ENCODE data around the gene IRF2BPL. TPM values are rescaled to one million over a fixed set of nuclear protein-coding genes. Genes with fewer than 3 reads are reported as not detected.
A peak's percentile ranks its signal among the peaks of the same experiment; 100 is the strongest.

IRF2BPL gene
- total RNA-seq, 1 donor from 2014 or later = 70.2 TPM

DNA sequence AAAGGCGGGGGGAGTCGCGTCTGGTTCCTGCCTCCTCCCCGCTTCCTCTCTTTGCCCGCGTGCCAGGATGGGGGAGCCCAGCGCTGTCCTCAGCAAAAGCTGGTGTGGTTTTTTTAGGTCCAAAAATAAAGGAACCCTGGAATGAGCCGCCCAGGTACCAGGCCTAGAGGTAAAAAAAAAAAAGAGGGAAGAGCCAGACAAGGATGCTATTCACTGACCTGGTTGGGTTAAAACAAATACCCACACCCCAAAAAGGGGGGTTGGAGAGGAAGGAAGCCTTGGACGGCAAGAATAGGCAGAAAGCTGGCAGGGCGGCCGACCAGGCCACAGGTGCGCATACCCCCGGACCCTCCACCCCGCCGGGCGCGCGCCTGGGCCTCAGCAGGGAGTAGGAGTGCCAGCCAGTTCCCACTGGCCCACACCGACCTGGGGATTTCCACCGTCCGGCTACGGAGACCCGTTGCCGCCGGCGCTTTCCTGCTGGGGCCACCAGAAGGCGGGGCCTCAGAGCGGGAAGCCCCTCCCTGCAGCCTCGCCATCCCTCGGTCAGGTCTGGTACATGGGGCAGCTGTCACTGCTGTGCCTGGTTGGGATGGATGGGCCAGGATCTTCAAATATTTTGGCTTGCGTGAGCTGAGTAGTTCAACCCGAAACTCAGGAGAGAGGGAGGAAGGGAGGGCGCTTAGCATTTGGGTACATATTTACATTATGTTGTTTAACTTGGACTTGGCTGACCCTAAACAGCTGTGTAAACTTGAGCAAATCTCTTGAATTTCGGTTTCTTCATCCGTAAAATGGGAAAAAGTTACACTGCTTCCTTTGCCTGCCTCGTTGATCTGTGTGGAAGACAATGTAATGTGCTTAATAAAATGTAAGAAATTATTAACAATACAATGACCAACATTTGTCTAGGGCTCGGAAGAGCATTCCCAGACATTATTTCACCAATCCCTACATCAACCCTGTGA lies 5.4 kb upstream of the IRF2BPL start:
- DNase-seq (ENCODE audit: low read depth) = no peak
- Histone ChIP-seq H3K27me3 (ENCODE audit: control insufficient read depth, insufficient read depth, low read length) (no peaks in the 10 kb centered on the region), H3K4me3 (ENCODE audit: low read depth, low read length) (peak overlapping the region; percentile 51), H3K36me3 (ENCODE audit: control insufficient read depth, insufficient read depth, low read length) (no peaks in the 10 kb centered on the region)
- TF ChIP-seq, protein P1, sequence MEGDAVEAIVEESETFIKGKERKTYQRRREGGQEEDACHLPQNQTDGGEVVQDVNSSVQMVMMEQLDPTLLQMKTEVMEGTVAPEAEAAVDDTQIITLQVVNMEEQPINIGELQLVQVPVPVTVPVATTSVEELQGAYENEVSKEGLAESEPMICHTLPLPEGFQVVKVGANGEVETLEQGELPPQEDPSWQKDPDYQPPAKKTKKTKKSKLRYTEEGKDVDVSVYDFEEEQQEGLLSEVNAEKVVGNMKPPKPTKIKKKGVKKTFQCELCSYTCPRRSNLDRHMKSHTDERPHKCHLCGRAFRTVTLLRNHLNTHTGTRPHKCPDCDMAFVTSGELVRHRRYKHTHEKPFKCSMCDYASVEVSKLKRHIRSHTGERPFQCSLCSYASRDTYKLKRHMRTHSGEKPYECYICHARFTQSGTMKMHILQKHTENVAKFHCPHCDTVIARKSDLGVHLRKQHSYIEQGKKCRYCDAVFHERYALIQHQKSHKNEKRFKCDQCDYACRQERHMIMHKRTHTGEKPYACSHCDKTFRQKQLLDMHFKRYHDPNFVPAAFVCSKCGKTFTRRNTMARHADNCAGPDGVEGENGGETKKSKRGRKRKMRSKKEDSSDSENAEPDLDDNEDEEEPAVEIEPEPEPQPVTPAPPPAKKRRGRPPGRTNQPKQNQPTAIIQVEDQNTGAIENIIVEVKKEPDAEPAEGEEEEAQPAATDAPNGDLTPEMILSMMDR (IDR thresholded peaks at IDR 0.05; ENCODE audit: insufficient read depth, low read length, poor library complexity, severe bottlenecking) = no peak

- H3K36me3 ChIP-seq (ENCODE audit: control insufficient read depth, insufficient read depth, low read length) = no peaks in the 10 kb centered on the region
- no peaks in the 10 kb centered on the region for H3K27me3 ChIP-seq (ENCODE audit: control insufficient read depth, insufficient read depth, low read length)
- peak; percentile 94 for DNase-seq (ENCODE audit: low read depth)
- TF ChIP-seq, protein P1 (IDR thresholded peaks at IDR 0.05; ENCODE audit: insufficient read depth, low read length, poor library complexity, severe bottlenecking) = peak; percentile 17
- peak overlapping the region; percentile 51 for H3K4me3 ChIP-seq (ENCODE audit: low read depth, low read length)
Observed at GRCh38 chr14:77032844-77033621, 4.5 kb upstream of the IRF2BPL start.

GRCh38 chr14:77032491-77032843 lies 4.0 kb upstream of the IRF2BPL start:
- H3K36me3 ChIP-seq (ENCODE audit: control insufficient read depth, insufficient read depth, low read length) = no peaks in the 10 kb centered on the region
- TF ChIP-seq, protein P1 (IDR thresholded peaks at IDR 0.05; ENCODE audit: insufficient read depth, low read length, poor library complexity, severe bottlenecking) = no peak
- no peaks in the 10 kb centered on the region for H3K27me3 ChIP-seq (ENCODE audit: control insufficient read depth, insufficient read depth, low read length)
- H3K4me3 ChIP-seq (ENCODE audit: low read depth, low read length) = no peak overlapping the region
- no peak for DNase-seq (ENCODE audit: low read depth)

- DNase-seq (ENCODE audit: low read depth) = no peak
- H3K36me3 ChIP-seq (ENCODE audit: control insufficient read depth, insufficient read depth, low read length) = peaks cover under 1% of the 10 kb centered on the region
- H3K27me3 ChIP-seq (ENCODE audit: control insufficient read depth, insufficient read depth, low read length) = no peaks in the 10 kb centered on the region
- TF ChIP-seq, protein P1 (IDR thresholded peaks at IDR 0.05; ENCODE audit: insufficient read depth, low read length, poor library complexity, severe bottlenecking) = no peak
- H3K4me3 ChIP-seq (ENCODE audit: low read depth, low read length) = no peak overlapping the region
Observed at GRCh38 chr14:77031759-77032490, 3.4 kb upstream of the IRF2BPL start.

DNA sequence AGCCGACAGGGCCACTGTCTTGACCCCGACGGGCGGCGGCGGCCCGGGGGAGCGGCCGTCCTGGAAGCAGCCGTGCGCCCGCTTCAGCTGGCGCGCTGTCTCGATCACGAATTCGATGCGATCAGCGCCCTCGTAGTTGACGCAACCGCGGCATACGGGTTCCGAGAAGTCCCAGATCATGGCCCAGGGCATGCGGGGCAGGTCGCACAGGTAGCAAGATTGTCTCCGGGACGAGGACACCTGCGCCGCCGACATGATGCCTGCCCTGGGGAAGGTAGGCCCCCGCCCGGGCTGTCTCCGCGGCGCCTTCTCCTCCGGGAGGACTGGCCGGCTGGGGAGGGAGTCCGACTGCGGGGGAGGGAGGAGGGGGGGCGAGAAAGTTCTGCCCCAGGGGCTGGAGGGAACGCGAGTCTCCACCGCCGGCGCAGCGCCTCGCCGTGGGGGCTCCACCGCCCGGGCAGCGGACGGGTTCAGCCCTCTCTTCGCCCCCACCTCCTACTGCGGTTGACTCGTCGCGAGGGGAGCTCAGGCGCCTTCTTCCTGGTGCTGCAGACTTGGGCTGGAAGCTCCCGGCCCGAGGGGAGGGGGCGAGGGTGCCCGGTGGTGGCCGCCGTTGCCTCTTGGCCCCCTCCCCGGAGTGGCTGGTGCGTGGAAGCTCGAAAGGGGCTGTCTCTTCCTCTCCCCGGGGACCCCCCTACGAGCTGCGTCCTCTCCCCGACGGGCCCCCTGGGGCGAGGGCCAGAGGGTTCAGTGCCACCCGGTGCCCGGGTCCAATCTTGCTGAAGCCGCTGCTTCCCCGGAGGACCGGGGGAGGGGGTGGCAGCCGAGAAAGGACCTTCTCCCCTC lies 747 bp downstream of the IRF2BPL start:
- Histone ChIP-seq H3K36me3 (ENCODE audit: control insufficient read depth, insufficient read depth, low read length) (peaks cover 8% of the 10 kb centered on the region), H3K27me3 (ENCODE audit: control insufficient read depth, insufficient read depth, low read length) (no peaks in the 10 kb centered on the region), H3K4me3 (ENCODE audit: low read depth, low read length) (peak overlapping the region; percentile 92)
- no peak for DNase-seq (ENCODE audit: low read depth)
- TF ChIP-seq, protein P1 (IDR thresholded peaks at IDR 0.05; ENCODE audit: insufficient read depth, low read length, poor library complexity, severe bottlenecking) = peak; percentile 37

Measured in kidney epithelial cell (primary cell).